GM18511 (cell line): Measurements from ENCODE around the gene TMEM218.

Experiments
- ATAC-seq: cut with Tn5 transposase; IDR thresholded peaks from one replicate; pipeline ENCODE4 v1.9.1; 2021; ENCODE audit warnings: mild to moderate bottlenecking, moderate library complexity; ENCODE audit not compliant: unreplicated experiment

TMEM218 gene

GRCh38 chr11:125076378-125076945, 35.0 kb downstream of the TMEM218 start:
- no peak for ATAC-seq

- no peak for ATAC-seq
Measured at GRCh38 chr11:125075900-125076317, 35.5 kb downstream of the TMEM218 start.

GRCh38 chr11:125075242-125075625, 36.2 kb downstream of the TMEM218 start:
- ATAC-seq = no peak

GRCh38 chr11:125074511-125075241, 36.8 kb downstream of the TMEM218 start:
- ATAC-seq = no peak

GRCh38 chr11:125073616-125074483, 37.6 kb downstream of the TMEM218 start:
- ATAC-seq = no peak

- ATAC-seq = no peak
Measured at GRCh38 chr11:125072961-125073590, 38.4 kb downstream of the TMEM218 start.

- peak; percentile 76 for ATAC-seq
Measured at GRCh38 chr11:125072218-125072960, 39.0 kb downstream of the TMEM218 start.

GRCh38 chr11:125071846-125072217, 39.6 kb downstream of the TMEM218 start:
- ATAC-seq = no peak

- no peak for ATAC-seq
Measured at GRCh38 chr11:125071435-125071834, 40.0 kb downstream of the TMEM218 start.

GRCh38 chr11:125070699-125071254, 40.6 kb downstream of the TMEM218 start:
- peak; percentile 75 for ATAC-seq

GRCh38 chr11:125069796-125070195, 41.6 kb downstream of the TMEM218 start:
- no peak for ATAC-seq

- ATAC-seq = no peak
Measured at GRCh38 chr11:125069008-125069407, 42.4 kb downstream of the TMEM218 start.

- no peak for ATAC-seq
Measured at GRCh38 chr11:125068368-125068767, 43.1 kb downstream of the TMEM218 start.

GRCh38 chr11:125064070-125064469, 47.4 kb downstream of the TMEM218 start:
- no peak for ATAC-seq

- peak; percentile 29 for ATAC-seq
Measured at GRCh38 chr11:125063429-125064043, 47.9 kb downstream of the TMEM218 start.

- peak; percentile 92 for ATAC-seq
Measured at GRCh38 chr11:125062931-125063428, 48.4 kb downstream of the TMEM218 start, which contains the start of gene SLC37A2. TSS of gene SLC37A2 (plus strand) at chr11:125063305. CDS start at chr11:125063368, 63 bp downstream.

- ATAC-seq = peak; percentile 12
Measured at GRCh38 chr11:125062218-125062930, 49.1 kb downstream of the TMEM218 start.

GRCh38 chr11:125061281-125061680, 50.1 kb downstream of the TMEM218 start:
- ATAC-seq = no peak

- no peak for ATAC-seq
Measured at GRCh38 chr11:125057693-125058016, 53.8 kb downstream of the TMEM218 start.
